SK-N-MC (cell line): ENCODE data around the gene REC8.

Experiments
- EZH2 ChIP-seq: fragments of 200-600 bp; sonication (generic); IDR thresholded peaks from one replicate; pipeline ENCODE4 v1.6.1; 2017; ENCODE audit warnings: antibody characterized with exemption
- FOXP2 ChIP-seq: optimal IDR thresholded peaks from 2 replicates; pipeline ENCODE3; 2011; ENCODE audit warnings: mild to moderate bottlenecking, moderate library complexity; ENCODE audit not compliant: insufficient read depth; ENCODE audit errors: extremely low read length, control extremely low read depth
- POLR2AphosphoS5 ChIP-seq: IDR thresholded peaks from 2 replicates; pipeline ENCODE4 v1.6.1; 2012; ENCODE audit warnings: mild to moderate bottlenecking, low read depth, low read length, borderline replicate concordance

- TF ChIP-seq POLR2AphosphoS5 (no peak), EZH2 (no peak), FOXP2 (no peak)
Measured at GRCh38 chr14:24192933-24193332, 21.1 kb downstream of the REC8 start.
